Measurements from ENCODE around the gene CD248. TPM values are rescaled to one million over a fixed set of nuclear protein-coding genes. Genes with fewer than 3 reads are reported as not detected.

The CD248 gene
- total RNA-seq = 35.8 and 135 TPM in 2 replicates

GRCh38 chr11:66316849-66317251 lies at the start of gene CD248:
Gene CD248, minus strand, starts transcription at chr11:66317044. Its CDS starts 17 bp downstream, at chr11:66317027.

GRCh38 chr11:66347425-66348276 lies 30.8 kb upstream of the CD248 start, which contains the start of gene B4GAT1:
Gene B4GAT1, minus strand, starts transcription at chr11:66347629. Its CDS starts 84 bp downstream, at chr11:66347545.

DNA sequence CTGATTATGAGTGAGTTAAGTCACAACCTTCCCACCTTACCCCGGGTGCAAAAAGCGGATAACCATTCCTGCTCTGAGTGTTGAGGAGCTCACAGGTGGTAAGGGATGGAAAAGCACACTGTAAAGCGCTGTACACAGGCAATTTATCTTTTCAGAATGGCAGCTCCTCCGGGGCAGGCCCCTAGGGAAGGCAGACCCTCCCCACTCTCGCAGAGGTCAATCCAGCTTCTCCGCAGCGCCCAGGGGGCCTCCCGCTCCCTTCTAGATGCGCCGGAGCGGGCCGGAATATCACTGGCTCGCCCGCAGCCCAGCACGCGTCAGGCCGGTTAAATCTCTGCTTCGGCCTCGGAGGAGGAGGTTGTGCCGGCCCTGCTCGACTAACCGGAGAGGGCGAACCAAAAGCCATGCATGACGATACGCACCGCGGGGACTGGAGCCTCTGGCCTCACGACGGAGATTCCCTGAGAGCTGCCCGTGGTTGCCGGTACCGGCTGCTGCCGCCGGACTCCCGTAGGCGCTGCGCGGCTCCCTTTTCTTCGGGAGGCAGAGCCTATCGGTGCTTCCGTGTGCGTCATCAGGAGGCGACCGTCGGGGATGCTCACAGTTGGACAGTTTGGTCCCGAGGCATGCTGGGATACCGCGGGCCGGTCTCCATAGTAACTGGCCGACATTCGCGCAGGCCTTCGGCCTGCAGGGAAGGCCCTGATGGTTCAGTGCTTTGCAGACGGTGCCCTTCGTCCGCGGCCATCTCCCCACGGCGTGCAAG lies 27.9 kb upstream of the CD248 start, which contains the start of gene BRMS1:
Gene BRMS1 (minus strand): TSS at position 555 of the 766 bp plus-strand sequence. CDS start 2,870 bp downstream, outside the sequence.

DNA sequence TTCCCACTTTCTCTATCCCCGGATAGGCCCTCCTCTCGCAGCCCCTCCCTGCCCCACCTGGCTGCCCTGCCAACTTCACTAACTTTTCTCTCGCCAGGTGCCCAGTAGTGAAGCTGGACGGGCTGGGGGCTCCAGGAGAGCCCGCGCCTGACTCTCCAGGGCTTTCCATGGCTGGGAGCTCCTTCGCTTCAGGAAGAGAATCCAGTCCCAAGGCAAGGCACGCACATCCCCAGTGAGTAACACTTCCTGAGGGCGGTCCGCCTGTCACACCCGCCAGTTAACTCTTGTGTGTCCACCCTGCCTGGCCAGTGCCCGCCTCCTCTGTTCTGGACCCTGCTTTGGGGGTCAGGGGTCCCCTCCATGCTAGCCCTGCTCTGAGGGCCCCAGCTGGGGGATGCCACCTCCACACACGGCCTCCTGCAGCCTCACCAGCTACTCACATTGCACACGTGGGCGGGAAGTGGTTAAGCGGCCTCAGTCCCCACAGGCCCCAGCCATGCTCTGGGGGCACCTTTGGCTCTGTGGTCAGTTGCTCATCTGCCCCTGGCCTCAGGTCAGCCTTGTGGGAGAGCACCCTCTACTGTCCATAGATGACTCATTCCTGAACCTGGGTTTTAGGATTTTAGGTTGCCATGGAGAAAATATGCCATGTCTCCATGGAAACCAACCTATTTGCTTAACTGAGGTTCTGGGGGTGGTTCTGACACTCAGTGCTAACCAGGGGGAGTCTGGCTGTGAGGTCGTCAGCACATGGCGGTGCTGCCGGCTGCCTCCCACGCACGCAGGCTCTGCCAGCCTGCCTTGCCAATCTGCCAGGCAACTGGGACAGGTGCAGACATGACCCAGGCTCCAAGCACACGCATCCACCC lies 19.6 kb upstream of the CD248 start, which contains the start of gene RIN1:
Gene RIN1 (minus strand): TSS at position 201 of the 869 bp plus-strand sequence. CDS start 32 bp downstream, at position 169.

DNA sequence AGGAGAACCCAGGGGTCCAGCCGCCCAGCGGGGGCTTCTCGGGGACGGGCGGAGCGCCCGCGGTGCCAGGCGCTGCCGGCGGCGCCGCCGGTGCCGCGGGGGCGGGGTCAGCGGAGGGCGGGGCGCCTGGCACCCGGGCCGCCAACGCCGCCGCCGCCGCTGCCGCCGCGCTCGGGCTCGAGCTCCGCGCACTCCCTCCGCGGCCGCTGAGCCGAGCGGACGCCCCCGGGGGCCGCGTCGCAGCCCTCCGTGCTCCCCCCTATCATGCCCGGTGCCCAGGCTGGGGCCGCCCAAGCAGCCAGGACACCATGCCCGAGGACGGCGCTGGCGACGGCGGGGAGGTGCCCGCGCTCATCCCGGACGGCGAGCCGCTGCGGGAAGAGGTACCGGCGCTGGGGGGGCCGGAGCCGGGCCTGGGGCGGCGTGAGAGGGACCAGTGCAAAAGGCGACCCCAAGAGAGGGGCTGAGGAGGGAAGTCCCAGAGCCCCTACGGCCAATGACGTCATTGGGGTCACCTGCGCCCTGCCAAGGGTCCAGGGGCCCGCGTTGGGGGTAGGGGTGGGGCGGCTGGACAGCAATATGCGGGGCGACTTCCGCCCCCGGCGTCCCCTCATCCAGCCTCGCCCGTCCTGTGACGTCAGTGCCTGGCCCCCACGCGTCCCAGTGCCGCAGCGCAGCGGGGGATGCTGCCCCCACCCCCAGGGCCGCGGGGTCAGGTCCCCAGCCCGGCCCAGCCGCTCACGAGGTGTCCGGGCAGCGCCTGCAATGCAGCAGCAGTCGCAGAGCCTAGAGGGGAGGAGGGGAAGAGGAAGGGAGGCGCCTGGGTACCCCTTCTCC lies 24.9 kb downstream of the CD248 start, which contains the start of gene TMEM151A:
Gene TMEM151A (plus strand): TSS at position 189 of the 837 bp plus-strand sequence. CDS start 120 bp downstream, at position 309.

GRCh38 chr11:66288671-66289547 lies 27.9 kb downstream of the CD248 start, which contains the start of gene YIF1A:
Gene YIF1A, minus strand, starts transcription at chr11:66289143. Its CDS starts 158 bp downstream, at chr11:66288985.

DNA sequence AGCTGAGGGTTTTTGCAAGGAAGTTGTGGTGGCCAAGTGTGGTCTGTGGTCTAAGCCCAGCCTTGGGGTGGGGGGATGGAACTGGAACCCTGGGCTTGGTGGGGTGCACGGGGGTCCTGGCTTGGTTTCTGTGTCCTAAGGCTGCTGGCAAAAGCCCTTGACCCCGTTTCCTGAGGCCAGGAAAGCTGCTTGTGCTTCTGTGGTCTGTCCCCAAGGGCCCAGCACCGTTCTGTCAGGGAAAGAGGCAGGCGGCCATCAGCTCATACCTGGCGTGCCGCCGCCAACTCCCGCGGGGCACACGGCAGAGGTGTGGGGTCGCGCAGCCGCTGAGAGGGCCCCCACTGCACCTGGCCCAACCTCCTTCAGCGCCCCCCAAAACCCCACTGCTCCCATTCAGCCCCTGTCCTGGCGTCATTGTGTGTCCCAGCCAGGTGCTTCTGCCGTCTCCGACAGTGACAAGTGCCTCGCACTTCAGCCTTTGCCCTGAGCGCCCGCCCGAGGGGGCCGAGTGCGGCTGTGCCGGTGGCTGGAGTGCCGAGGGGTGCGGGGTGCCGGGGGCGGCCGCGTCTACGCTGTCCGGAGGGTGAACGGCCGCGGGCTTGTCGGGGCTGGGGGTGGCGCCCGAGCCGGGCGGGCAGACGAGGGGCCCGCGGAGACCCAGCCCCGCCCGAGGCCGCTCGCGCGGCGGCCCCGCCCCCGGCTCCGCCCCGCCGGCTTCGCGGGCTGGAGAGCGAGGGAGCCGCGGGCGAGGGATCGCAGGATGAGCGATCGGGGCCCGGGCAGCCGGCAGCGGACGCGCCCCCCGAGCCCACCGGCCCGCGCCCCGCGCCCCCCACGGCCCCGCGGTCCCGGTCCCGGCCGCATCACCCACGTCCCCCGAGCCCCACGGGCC lies 39.1 kb downstream of the CD248 start, which contains the start of gene CNIH2:
Gene CNIH2 (plus strand): TSS at position 705 of the 892 bp plus-strand sequence. CDS start 282 bp downstream, outside the sequence.

DNA sequence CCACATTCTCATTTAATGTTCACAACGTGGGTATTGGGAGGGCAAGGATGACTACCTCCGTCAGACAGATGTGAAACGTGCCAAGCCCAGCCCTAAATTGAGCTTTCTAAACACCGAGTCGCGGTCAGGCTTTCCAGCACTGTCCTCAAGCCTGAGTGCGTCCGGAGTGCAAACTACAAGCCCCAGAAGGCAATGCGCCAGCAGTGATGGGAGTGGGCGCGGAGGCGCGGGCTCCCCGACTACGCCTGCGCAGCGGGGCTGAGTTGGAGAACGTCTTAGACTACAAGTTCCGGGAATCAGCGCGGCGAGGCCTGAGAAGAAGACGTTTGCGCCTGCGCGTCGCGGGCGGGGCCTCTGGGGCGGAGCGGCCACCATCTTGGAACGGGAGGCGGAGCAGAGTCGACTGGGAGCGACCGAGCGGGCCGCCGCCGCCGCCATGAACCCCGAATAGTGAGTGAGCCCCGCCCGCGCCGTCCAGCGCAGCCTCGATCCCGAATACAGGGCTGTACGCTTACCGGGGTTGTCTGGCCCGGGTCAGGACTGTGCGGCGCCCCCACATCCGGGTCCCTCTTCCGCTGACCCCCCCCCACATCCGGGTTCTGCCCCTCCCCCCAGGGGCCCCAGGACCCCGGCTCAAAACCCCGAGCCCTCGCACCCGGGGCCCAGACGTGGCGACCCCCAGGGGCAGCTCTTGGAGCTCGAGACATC lies 48.4 kb downstream of the CD248 start, which contains the start of gene RAB1B:
Gene RAB1B (plus strand): TSS at position 396 of the 708 bp plus-strand sequence. CDS start 41 bp downstream, at position 437.

Other genes with a start within 250 kb of the CD248 start
- gene PACS1, start 246.8 kb downstream of the CD248 start, total RNA-seq = 22.9 and 26.6 TPM in 2 replicates
- 19.0 and 19.4 TPM in 2 replicates for gene KLC2, start 59.3 kb downstream of the CD248 start, total RNA-seq
- 106 and 159 TPM in 2 replicates for gene RAB1B, start 48.4 kb downstream of the CD248 start, total RNA-seq
- gene CNIH2, start 38.9 kb downstream of the CD248 start, total RNA-seq = 0.26 and 1.1 TPM in 2 replicates
- 167 and 281 TPM in 2 replicates for gene YIF1A, start 27.9 kb downstream of the CD248 start, total RNA-seq
- 0.39 TPM in 1 of 2 replicates, not detected in the other for gene TMEM151A, start 25.1 kb downstream of the CD248 start, total RNA-seq
- gene RIN1, start 19.4 kb upstream of the CD248 start, total RNA-seq = 29.0 and 38.1 TPM in 2 replicates
- 44.3 and 54.0 TPM in 2 replicates for gene BRMS1, start 28.1 kb upstream of the CD248 start, total RNA-seq
- 46.4 and 72.1 TPM in 2 replicates for gene B4GAT1, start 30.6 kb upstream of the CD248 start, total RNA-seq
- gene SLC29A2, start 54.7 kb upstream of the CD248 start, total RNA-seq = 1.5 and 3.6 TPM in 2 replicates
- not detected in 2 replicates for gene NPAS4, start 104.0 kb upstream of the CD248 start, total RNA-seq
- 47.7 and 74.2 TPM in 2 replicates for gene MRPL11, start 121.8 kb upstream of the CD248 start, total RNA-seq
- gene PELI3, start 149.9 kb upstream of the CD248 start, total RNA-seq = 10.0 and 13.5 TPM in 2 replicates
- gene DPP3, start 163.4 kb upstream of the CD248 start, total RNA-seq = 40.3 and 61.2 TPM in 2 replicates
- 17.3 and 66.4 TPM in 2 replicates for gene BBS1, start 193.6 kb upstream of the CD248 start, total RNA-seq
- gene ZDHHC24, start 229.0 kb upstream of the CD248 start, total RNA-seq = 27.7 and 33.5 TPM in 2 replicates
- gene ACTN3, start 229.9 kb upstream of the CD248 start, total RNA-seq = 3.3 TPM in 1 of 2 replicates, not detected in the other